Naive thymus-derived CD4-positive, alpha-beta T cell (primary cell): Measurements from ENCODE around the gene DGCR2. TPM values are rescaled to one million over a fixed set of nuclear protein-coding genes. Genes with fewer than 3 reads are reported as not detected.

ENCODE experiments used
- ATAC-seq: fragments of 150-1000 bp; cut with Tn5 transposase; 2 replicates; pipeline ENCODE4 v1.10.0; 2021; ENCODE audit warnings: mild to moderate bottlenecking, moderate library complexity
- CTCF ChIA-PET: fragments of 350-600 bp; sonication (Branson Sonifier 250); formaldehyde crosslinking; loops from one replicate; lab custom pipeline; 2021; ENCODE audit warnings: antibody characterized with exemption; lab: Charles Lee
- POLR2A ChIA-PET: fragments of 350-600 bp; sonication (Branson Sonifier 250); formaldehyde crosslinking; loops from one replicate; lab custom pipeline; 2021; ENCODE audit warnings: antibody characterized with exemption, inconsistent platforms; lab: Charles Lee
- DNase-seq, 9 donors: peaks; one replicate each; pipeline versions ENCODE4 v3.0.0 to v3.0.0-alpha.2; 2020 to 2022; ENCODE audit warnings: mixed read lengths in 1 of 9
- H3K27ac ChIP-seq: one replicate; pipeline ENCODE4 v1.7.0; 2013; ENCODE audit warnings: mild to moderate bottlenecking, low read depth, low read length, moderate library complexity
- H3K27me3 ChIP-seq, 2 donors: one replicate each; pipeline ENCODE4 v1.7.0; 2013; ENCODE audit warnings: low read length in 2 of 2, mild to moderate bottlenecking in 2 of 2, moderate library complexity in 2 of 2; ENCODE audit not compliant: control insufficient read depth in 2 of 2, insufficient read depth in 2 of 2
- H3K36me3 ChIP-seq, 3 experiments: 1 replicate in 2 of 3; 2 replicates in 1 of 3; pipeline ENCODE4 v1.7.0; 2013; ENCODE audit warnings: low read length in 3 of 3, mild to moderate bottlenecking in 3 of 3, moderate library complexity in 1 of 3; ENCODE audit not compliant: insufficient read depth in 3 of 3, control insufficient read depth in 2 of 3
- H3K4me1 ChIP-seq, 2 donors: one replicate each; pipeline ENCODE4 v1.7.0; 2013; ENCODE audit warnings: low read length in 2 of 2, mild to moderate bottlenecking in 2 of 2, moderate library complexity in 1 of 2; ENCODE audit not compliant: control insufficient read depth in 2 of 2, insufficient read depth in 2 of 2
- H3K4me3 ChIP-seq: 2 replicates; pipeline ENCODE4 v1.7.0; 2013; ENCODE audit warnings: mild to moderate bottlenecking, low read length
- H3K9me3 ChIP-seq, 3 experiments: 1 replicate in 2 of 3; 2 replicates in 1 of 3; pipeline ENCODE4 v1.7.0; 2013; ENCODE audit warnings: low read length in 3 of 3; ENCODE audit not compliant: control insufficient read depth in 2 of 3
- H3K27ac Mint-ChIP-seq, 9 donors: one replicate each; pipeline ENCODE4 v1.8.0; 2020 to 2022; ENCODE audit warnings: mixed read lengths in 9 of 9, mild to moderate bottlenecking in 8 of 9, moderate library complexity in 5 of 9, inconsistent platforms in 2 of 9
- H3K27me3 Mint-ChIP-seq, 5 donors: one replicate each; pipeline ENCODE4 v1.8.0; 2021 to 2022; ENCODE audit warnings: mixed read lengths in 5 of 5, mild to moderate bottlenecking in 1 of 5
- H3K36me3 Mint-ChIP-seq, 5 donors: one replicate each; pipeline ENCODE4 v1.8.0; 2020 to 2022; ENCODE audit warnings: mixed read lengths in 5 of 5, mild to moderate bottlenecking in 3 of 5, inconsistent platforms in 1 of 5
- H3K4me1 Mint-ChIP-seq, 7 donors: one replicate each; pipeline ENCODE4 v1.8.0; 2020 to 2022; ENCODE audit warnings: mixed read lengths in 7 of 7, mild to moderate bottlenecking in 3 of 7, inconsistent platforms in 1 of 7
- H3K4me3 Mint-ChIP-seq, 10 donors: one replicate each; pipeline ENCODE4 v1.8.0; 2020 to 2022; ENCODE audit warnings: mild to moderate bottlenecking in 10 of 10, mixed read lengths in 10 of 10, moderate library complexity in 6 of 10, inconsistent platforms in 2 of 10
- H3K9me3 Mint-ChIP-seq, 11 donors: one replicate each; pipeline ENCODE4 v1.8.0; 2020 to 2022; ENCODE audit warnings: mixed read lengths in 11 of 11, mild to moderate bottlenecking in 4 of 11, inconsistent platforms in 1 of 11, moderate library complexity in 1 of 11
- intact Hi-C, 2 donors: fragments of 100-400 bp; cut with micrococcal nuclease; formaldehyde crosslinking; loops; one replicate each; pipeline ENCODE4 v1.15.1; 2023
- polyA plus RNA-seq, 2 donors: library from polyadenylated mRNA; unstranded; fragments of 300-500 nt; fragmentation: Illumina TruSeq; gene quantifications; one replicate each; pipeline ENCODE4 v1.2.3, GENCODE V29; 2021
- total RNA-seq, 6 experiments: library from RNA in 5 of 6; stranded (reverse) in 5 of 6; gene quantifications; 1 replicate in 5 of 6; 2 replicates in 1 of 6; pipeline ENCODE4 v1.2.3 and lab custom pipeline; 2021 to 2026

Gene DGCR2
- total and polyA plus RNA-seq, 7 experiments from 2014 or later, result 38.8 to 81.9 (median 50.4) TPM

- DNase-seq (no peak), ATAC-seq (no peak)
- Histone ChIP-seq H3K9me3 (no peaks in the 10 kb centered on the region), H3K27ac (no peak overlapping the region), H3K36me3 (peaks cover 0 to 16% (median 0%) of the 10 kb centered on the region in 3 experiments), H3K27me3 (no peaks in the 10 kb centered on the region), H3K4me3 (no peak overlapping the region), H3K4me1 (no peaks in the 10 kb centered on the region)
- intact Hi-C loops, result no loop called here
- H3K4me3 Mint-ChIP-seq, result no peak overlapping the region
- no peaks in the 10 kb centered on the region for H3K27me3 Mint-ChIP-seq
- peak overlapping the region in 4 of 9 donors; percentile 2 to 77 (median 17) for H3K27ac Mint-ChIP-seq
- H3K9me3 Mint-ChIP-seq, result no peaks in the 10 kb centered on the region
- peaks cover 3 to 23% (median 8%) of the 10 kb centered on the region in 5 donors for H3K36me3 Mint-ChIP-seq
- peaks cover 6 to 51% (median 42%) of the 10 kb centered on the region in 7 donors for H3K4me1 Mint-ChIP-seq
- CTCF ChIA-PET, result no interaction called here
- POLR2A ChIA-PET, result no interaction called here
Measured at GRCh38 chr22:19096555-19096954, 25.7 kb downstream of the DGCR2 start.

GRCh38 chr22:19094393-19094997, 27.7 kb downstream of the DGCR2 start:
- H3K4me3 ChIP-seq, result no peak overlapping the region
- Mint-ChIP-seq H3K4me3 (no peak overlapping the region), H3K9me3 (no peaks in the 10 kb centered on the region), H3K27me3 (no peaks in the 10 kb centered on the region), H3K36me3 (peaks cover 3 to 21% (median 8%) of the 10 kb centered on the region in 5 donors), H3K4me1 (peaks cover 6 to 63% (median 55%) of the 10 kb centered on the region in 7 donors), H3K27ac (peak overlapping the region in 1 of 9 donors; percentile 20)
- H3K27ac ChIP-seq, result no peak overlapping the region
- no peaks in the 10 kb centered on the region for H3K4me1 ChIP-seq
- intact Hi-C loops, result no loop called here
- ChIA-PET CTCF (no interaction called here), POLR2A (no interaction called here)
- ATAC-seq (no peak), DNase-seq (no peak)
- no peaks in the 10 kb centered on the region for H3K9me3 ChIP-seq
- peaks cover 0 to 16% (median 0%) of the 10 kb centered on the region in 3 experiments for H3K36me3 ChIP-seq
- H3K27me3 ChIP-seq, result no peaks in the 10 kb centered on the region

- H3K36me3 Mint-ChIP-seq, result peaks cover 4 to 33% (median 17%) of the 10 kb centered on the region in 5 donors
- Histone ChIP-seq H3K27ac (no peak overlapping the region), H3K4me3 (no peak overlapping the region), H3K27me3 (no peaks in the 10 kb centered on the region), H3K36me3 (peaks cover 2 to 22% (median 3%) of the 10 kb centered on the region in 3 experiments), H3K9me3 (no peaks in the 10 kb centered on the region), H3K4me1 (no peaks in the 10 kb centered on the region)
- no peaks in the 10 kb centered on the region for H3K9me3 Mint-ChIP-seq
- ChIA-PET CTCF (no interaction called here), POLR2A (no interaction called here)
- intact Hi-C loops, result no loop called here
- no peak for ATAC-seq
- H3K27me3 Mint-ChIP-seq, result no peaks in the 10 kb centered on the region
- no peak overlapping the region for H3K4me3 Mint-ChIP-seq
- H3K27ac Mint-ChIP-seq, result peak overlapping the region in 7 of 9 donors; percentile 4 to 84 (median 56)
- H3K4me1 Mint-ChIP-seq, result peaks cover 6 to 64% (median 56%) of the 10 kb centered on the region in 7 donors
- no peak for DNase-seq
Measured at GRCh38 chr22:19092725-19093124, 29.5 kb downstream of the DGCR2 start.

GRCh38 chr22:19090586-19091127, 31.6 kb downstream of the DGCR2 start:
- Mint-ChIP-seq H3K27ac (peak overlapping the region in 2 of 9 donors; percentile 37 to 65), H3K36me3 (peaks cover 3 to 33% (median 15%) of the 10 kb centered on the region in 5 donors), H3K27me3 (no peaks in the 10 kb centered on the region), H3K4me1 (peaks cover 5 to 55% (median 47%) of the 10 kb centered on the region in 7 donors), H3K4me3 (no peak overlapping the region), H3K9me3 (no peaks in the 10 kb centered on the region)
- H3K27ac ChIP-seq, result no peak overlapping the region
- ATAC-seq (no peak), DNase-seq (no peak)
- H3K36me3 ChIP-seq, result peaks cover 3 to 32% (median 6%) of the 10 kb centered on the region in 3 experiments
- ChIA-PET CTCF (no interaction called here), POLR2A (interaction anchor here (1.4 kb wide), 1 partner anchor 17 kb away, joined by 4 read pairs; no protein-coding TSS in a partner anchor)
- H3K4me3 ChIP-seq, result no peak overlapping the region
- H3K9me3 ChIP-seq, result no peaks in the 10 kb centered on the region
- intact Hi-C loops, result no loop called here
- no peaks in the 10 kb centered on the region for H3K27me3 ChIP-seq
- H3K4me1 ChIP-seq, result no peaks in the 10 kb centered on the region

- H3K27ac ChIP-seq, result no peak overlapping the region
- H3K4me1 Mint-ChIP-seq, result peaks cover 7 to 59% (median 50%) of the 10 kb centered on the region in 7 donors
- CTCF ChIA-PET, result no interaction called here
- H3K4me3 Mint-ChIP-seq, result no peak overlapping the region
- ATAC-seq (no peak), DNase-seq (no peak)
- H3K9me3 ChIP-seq, result no peaks in the 10 kb centered on the region
- H3K27me3 ChIP-seq, result no peaks in the 10 kb centered on the region
- H3K4me1 ChIP-seq, result no peaks in the 10 kb centered on the region
- no peaks in the 10 kb centered on the region for H3K27me3 Mint-ChIP-seq
- POLR2A ChIA-PET, result no interaction called here
- H3K9me3 Mint-ChIP-seq, result no peaks in the 10 kb centered on the region
- H3K4me3 ChIP-seq, result no peak overlapping the region
- intact Hi-C loops, result no loop called here
- H3K27ac Mint-ChIP-seq, result peak overlapping the region in 3 of 9 donors; percentile 37 to 65 (median 41)
- peaks cover 4 to 37% (median 20%) of the 10 kb centered on the region in 5 donors for H3K36me3 Mint-ChIP-seq
- H3K36me3 ChIP-seq, result peaks cover 3 to 35% (median 6%) of the 10 kb centered on the region in 3 experiments
Measured at GRCh38 chr22:19090183-19090582, 32.0 kb downstream of the DGCR2 start.

GRCh38 chr22:19088866-19089595, 33.2 kb downstream of the DGCR2 start:
- CTCF ChIA-PET, result no interaction called here
- no peak overlapping the region for H3K27ac ChIP-seq
- no peaks in the 10 kb centered on the region for H3K27me3 ChIP-seq
- DNase-seq (no peak), ATAC-seq (no peak)
- peak overlapping the region in 3 of 9 donors; percentile 10 to 52 (median 45) for H3K27ac Mint-ChIP-seq
- H3K9me3 ChIP-seq, result no peaks in the 10 kb centered on the region
- H3K4me1 ChIP-seq, result no peaks in the 10 kb centered on the region
- POLR2A ChIA-PET, result interaction anchor here (0.7 kb wide), 1 partner anchor 90 kb away, joined by 3 read pairs; the partner anchor contains the start of gene SLC25A1
- H3K36me3 Mint-ChIP-seq, result peaks cover 4 to 33% (median 21%) of the 10 kb centered on the region in 5 donors
- intact Hi-C loops, result no loop called here
- no peaks in the 10 kb centered on the region for H3K9me3 Mint-ChIP-seq
- no peaks in the 10 kb centered on the region for H3K27me3 Mint-ChIP-seq
- no peak overlapping the region for H3K4me3 Mint-ChIP-seq
- peaks cover 7 to 63% (median 53%) of the 10 kb centered on the region in 7 donors for H3K4me1 Mint-ChIP-seq
- H3K36me3 ChIP-seq, result peaks cover 3 to 38% (median 6%) of the 10 kb centered on the region in 3 experiments
- H3K4me3 ChIP-seq, result no peak overlapping the region
